Measurements from ENCODE around the gene DRC3. TPM values are rescaled to one million over a fixed set of nuclear protein-coding genes. Genes with fewer than 3 reads are reported as not detected.

The DRC3 gene
- total RNA-seq, 1 donor from 2014 or later: 3.3 TPM

GRCh38 chr17:17998934-17999333, 26.3 kb downstream of the DRC3 start:
- Histone ChIP-seq H3K4me3 (no peak overlapping the region), H3K4me1 (no peaks in the 10 kb centered on the region), H3K27ac (no peak overlapping the region), H3K27me3 (no peaks in the 10 kb centered on the region), H3K36me3 (no peaks in the 10 kb centered on the region), H3K9me3 (no peaks in the 10 kb centered on the region)
- intact Hi-C loops (cut with DNase I): no loop called here
- ATAC-seq (no peak), DNase-seq (no peak)
- no peak for TF ChIP-seq CTCF (IDR thresholded peaks at IDR 0.05)

- Histone ChIP-seq H3K4me3 (no peak overlapping the region), H3K9me3 (no peaks in the 10 kb centered on the region), H3K27me3 (no peaks in the 10 kb centered on the region), H3K27ac (no peak overlapping the region), H3K36me3 (no peaks in the 10 kb centered on the region), H3K4me1 (no peaks in the 10 kb centered on the region)
- TF ChIP-seq CTCF (IDR thresholded peaks at IDR 0.05): no peak
- no peak for ATAC-seq
- intact Hi-C loops (cut with DNase I): no loop called here
- DNase-seq: no peak
These were observed 26.8 kb downstream of the DRC3 start for GRCh38 chr17:17999364-18000029.

- H3K27me3 ChIP-seq: no peaks in the 10 kb centered on the region
- DNase-seq (no peak), ATAC-seq (no peak)
- intact Hi-C loops (cut with DNase I): no loop called here
- H3K36me3 ChIP-seq: no peaks in the 10 kb centered on the region
- no peaks in the 10 kb centered on the region for H3K4me1 ChIP-seq
- H3K4me3 ChIP-seq: no peak overlapping the region
- H3K9me3 ChIP-seq: no peaks in the 10 kb centered on the region
- H3K27ac ChIP-seq: no peak overlapping the region
- TF ChIP-seq CTCF (IDR thresholded peaks at IDR 0.05): no peak
These were observed 27.4 kb downstream of the DRC3 start for GRCh38 chr17:18000030-18000408.

GRCh38 chr17:18002171-18002570, 29.5 kb downstream of the DRC3 start:
- intact Hi-C loops (cut with DNase I): no loop called here
- Histone ChIP-seq H3K36me3 (no peaks in the 10 kb centered on the region), H3K4me1 (no peaks in the 10 kb centered on the region), H3K9me3 (no peaks in the 10 kb centered on the region), H3K4me3 (no peak overlapping the region), H3K27ac (no peak overlapping the region), H3K27me3 (no peaks in the 10 kb centered on the region)
- DNase-seq: no peak
- no peak for ATAC-seq
- TF ChIP-seq CTCF (IDR thresholded peaks at IDR 0.05): no peak

- H3K4me3 ChIP-seq: no peak overlapping the region
- DNase-seq (no peak), ATAC-seq (no peak)
- H3K36me3 ChIP-seq: no peaks in the 10 kb centered on the region
- H3K27me3 ChIP-seq: no peaks in the 10 kb centered on the region
- no peaks in the 10 kb centered on the region for H3K9me3 ChIP-seq
- H3K4me1 ChIP-seq: no peaks in the 10 kb centered on the region
- no peak overlapping the region for H3K27ac ChIP-seq
- intact Hi-C loops (cut with DNase I): no loop called here
- TF ChIP-seq CTCF (IDR thresholded peaks at IDR 0.05): no peak
These were observed 31.7 kb downstream of the DRC3 start for GRCh38 chr17:18004345-18004744.

GRCh38 chr17:18004884-18005305, 32.2 kb downstream of the DRC3 start:
- intact Hi-C loops (cut with DNase I): no loop called here
- Histone ChIP-seq H3K4me3 (no peak overlapping the region), H3K36me3 (no peaks in the 10 kb centered on the region), H3K4me1 (no peaks in the 10 kb centered on the region), H3K27ac (no peak overlapping the region), H3K9me3 (no peaks in the 10 kb centered on the region), H3K27me3 (no peaks in the 10 kb centered on the region)
- no peak for DNase-seq
- no peak for ATAC-seq
- no peak for TF ChIP-seq CTCF (IDR thresholded peaks at IDR 0.05)

Data from upper lobe of right lung (tissue), 1 donor.